NCI-H1417 (cell line): ENCODE results near the gene LRRFIP2.
"Not testable (repeated sequence)": the region's sequence is repeated elsewhere in the genome, so short reads cannot be mapped to it uniquely, and the experiment has no call there.

ENCODE experiments used
- DNase-seq, 3 experiments: peaks; one replicate each; lab custom pipeline; 2025; lab: John Stamatoyannopoulos, UW

The LRRFIP2 gene

DNA sequence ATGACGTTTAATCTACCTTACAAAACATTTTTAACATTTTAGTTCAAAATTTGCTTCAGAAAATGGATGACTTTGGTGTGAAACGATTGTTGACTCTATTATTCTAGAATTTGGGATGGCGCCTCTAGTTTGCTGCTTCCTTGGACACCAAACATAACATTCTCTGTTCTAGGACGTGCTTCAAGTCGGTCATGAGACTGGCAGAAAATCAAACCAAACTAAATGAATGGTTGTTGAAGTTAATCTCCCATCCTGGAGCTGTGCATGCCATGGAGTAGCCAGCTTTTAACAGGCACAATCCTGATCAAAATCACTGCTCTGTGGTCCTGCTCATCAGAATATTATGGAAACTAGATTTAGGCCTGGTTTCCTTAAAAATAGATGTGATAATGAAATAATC is 9.6 kb upstream of the LRRFIP2 start:
- DNase-seq: no peak

- no peak for DNase-seq
Observed at GRCh38 chr3:37183375-37183831, 9.0 kb upstream of the LRRFIP2 start.

DNA sequence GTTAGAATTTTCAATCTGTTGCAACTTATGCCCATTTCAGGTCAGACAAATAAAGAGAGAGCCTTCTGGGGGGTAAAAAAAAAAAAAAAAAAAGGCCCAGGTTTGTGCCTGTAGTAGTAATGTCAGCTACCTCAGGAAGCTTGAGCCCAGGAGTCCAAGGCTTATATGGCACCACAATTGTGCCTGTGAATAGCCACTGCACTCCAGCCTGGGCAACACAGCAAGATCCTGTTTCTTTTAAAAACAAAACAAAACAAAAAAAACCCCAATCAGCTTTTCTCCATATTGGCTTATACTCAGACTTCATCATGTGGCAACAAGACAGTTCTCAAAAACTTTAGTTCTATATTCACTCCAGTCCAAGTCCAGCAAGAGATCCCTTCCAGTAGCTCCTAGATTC is 8.4 kb upstream of the LRRFIP2 start:
- no peak for DNase-seq

- no peak for DNase-seq
Observed at GRCh38 chr3:37181756-37182155, 7.4 kb upstream of the LRRFIP2 start.

- no peak for DNase-seq
Observed at GRCh38 chr3:37179144-37179967, 5.0 kb upstream of the LRRFIP2 start.

- no peak for DNase-seq
Observed at GRCh38 chr3:37173806-37174205, 576 bp downstream of the LRRFIP2 start.

DNA sequence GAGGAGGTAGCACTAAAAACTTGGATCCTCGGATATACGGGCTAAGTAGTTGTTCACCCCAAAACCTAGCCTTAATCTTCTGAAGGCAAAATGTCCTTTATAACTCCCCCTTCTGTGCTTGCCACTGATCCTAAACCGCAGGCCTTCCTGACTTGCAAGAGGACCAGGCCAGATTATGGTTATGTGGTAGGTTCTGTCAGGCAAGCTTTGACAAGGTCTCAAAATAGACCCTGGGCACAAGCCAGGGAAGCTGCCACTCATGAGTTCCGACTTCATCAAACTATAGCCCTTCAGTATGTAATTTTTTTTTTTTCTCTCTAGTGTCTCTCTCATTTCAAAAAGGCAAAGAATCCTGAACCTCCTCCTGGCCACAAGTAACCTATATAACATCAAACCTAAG is 3.2 kb downstream of the LRRFIP2 start:
- DNase-seq: no peak

DNA sequence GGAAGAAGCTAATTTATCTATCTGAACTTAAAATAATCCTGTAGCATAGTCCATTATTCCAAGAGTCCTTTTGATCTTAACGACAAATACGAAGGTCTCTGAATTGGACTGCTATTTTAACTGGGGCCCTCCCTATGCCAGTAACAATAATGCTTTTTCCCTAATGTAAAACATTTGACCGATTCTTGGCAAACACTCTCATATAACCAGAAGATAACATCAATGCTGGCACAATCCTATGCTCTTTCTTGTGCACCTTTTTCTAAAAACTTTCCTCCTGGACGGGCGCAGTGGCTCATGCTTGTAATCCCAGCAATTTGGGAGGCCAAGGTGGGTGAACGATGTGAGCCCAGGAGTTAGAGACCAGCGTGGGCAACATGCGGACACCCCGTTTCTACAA is 3.9 kb downstream of the LRRFIP2 start:
- no peak for DNase-seq

DNA sequence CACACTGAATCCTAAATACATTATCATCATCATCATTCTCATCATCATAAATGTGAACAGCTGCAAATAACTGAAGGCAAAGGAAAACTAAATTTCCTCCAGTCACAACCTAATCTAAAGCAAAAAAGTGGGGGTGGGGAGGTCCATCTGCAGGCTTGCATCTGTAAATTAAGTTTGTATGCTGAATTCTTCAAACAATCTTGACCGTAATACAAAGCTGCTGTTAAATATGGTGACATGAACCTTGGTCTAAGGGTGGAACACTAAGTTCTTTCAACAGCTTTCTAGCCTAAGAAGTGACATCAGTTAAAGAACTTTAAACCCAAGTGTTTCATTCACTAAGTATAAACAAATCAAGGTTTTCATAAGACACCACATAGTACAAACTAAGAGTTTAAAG is 4.3 kb downstream of the LRRFIP2 start:
- no peak for DNase-seq

DNA sequence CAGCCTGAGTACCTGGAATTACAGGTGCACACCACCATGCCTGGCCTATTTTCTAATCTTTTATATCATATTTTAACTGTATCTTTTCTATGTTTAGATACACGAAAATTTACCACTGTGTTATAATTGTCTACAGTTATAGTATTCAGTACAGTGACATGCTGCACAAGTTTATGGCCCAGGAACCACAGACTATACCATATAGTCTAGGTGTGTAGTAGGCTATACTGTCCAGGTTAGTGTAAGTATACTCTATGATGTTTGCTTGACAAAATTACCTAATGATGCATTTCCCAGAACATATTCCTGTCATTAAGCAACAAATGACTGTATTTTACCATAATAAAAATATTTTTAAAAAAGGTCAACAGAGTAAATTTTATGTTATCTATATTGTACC is 5.5 kb downstream of the LRRFIP2 start:
- no peak for DNase-seq

DNA sequence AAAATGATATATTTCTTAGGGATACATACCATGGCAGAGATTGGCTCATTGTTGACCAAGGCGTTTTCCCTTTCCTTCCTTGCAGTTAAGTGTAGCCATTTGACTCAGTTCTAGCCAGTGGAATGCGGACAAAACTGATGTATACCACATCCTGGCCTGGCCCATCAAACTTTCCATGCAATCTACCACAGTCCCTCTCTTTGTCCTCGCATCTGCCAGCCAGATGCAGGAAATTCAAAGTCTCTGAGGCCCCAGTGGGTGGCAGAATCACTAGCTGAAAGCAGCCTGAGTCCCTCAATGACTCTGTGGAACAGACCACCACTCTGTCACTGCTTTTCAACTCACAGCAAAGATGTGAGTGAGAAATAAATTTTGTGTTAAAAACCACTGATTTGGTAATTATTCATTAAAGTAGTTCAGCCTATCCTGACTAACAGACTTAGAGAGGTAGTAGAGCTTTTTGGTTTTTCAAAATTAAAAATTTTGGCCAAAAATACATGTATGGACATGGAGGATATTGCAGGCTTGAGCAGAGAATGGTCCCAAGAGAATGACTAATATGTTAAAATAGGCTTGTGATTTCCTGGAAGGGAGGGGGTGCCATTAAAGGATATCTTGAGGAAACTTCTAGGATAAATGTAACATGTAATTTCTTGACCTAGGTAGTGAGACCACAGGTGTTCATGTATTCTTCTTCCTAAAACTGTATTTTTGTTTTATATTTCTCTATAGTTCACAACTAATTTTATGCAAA is 10.9 kb downstream of the LRRFIP2 start:
- no peak for DNase-seq

DNA sequence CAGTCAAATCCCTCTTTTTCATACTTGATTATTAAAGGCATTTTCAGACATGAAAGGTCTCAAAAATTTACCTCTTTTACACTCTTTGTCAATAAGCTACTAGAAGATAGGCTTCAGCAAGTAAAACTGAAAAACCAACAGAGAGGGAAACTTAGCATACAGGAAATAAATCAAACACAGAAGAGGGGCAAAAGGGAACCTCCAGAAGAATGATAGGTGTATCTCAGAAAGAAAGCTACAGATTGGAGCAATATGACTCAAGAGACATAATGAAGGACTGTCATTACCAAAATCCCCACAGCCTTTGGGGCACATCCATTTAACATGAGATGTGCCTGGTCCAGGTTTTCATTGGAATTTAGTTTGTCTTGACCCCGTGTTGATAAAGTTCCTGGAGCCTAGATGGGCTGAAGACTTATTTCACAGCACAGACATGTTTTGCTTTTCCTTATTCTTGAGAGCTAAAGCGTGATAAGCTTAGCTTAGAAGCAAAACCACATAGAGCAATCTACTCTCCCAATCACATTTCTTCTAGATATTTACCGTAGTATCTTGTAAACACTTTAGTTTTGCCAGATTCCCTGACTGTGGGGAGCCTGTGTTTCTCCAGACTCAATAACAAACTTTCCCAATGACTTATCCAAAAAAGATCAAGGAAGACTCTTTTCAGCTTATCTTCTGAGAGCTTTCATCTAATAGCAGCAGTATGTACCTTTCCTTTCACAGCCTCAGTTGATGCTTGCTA is 11.7 kb downstream of the LRRFIP2 start:
- DNase-seq: no peak

GRCh38 chr3:37161351-37161750 is 13.0 kb downstream of the LRRFIP2 start:
- no peak for DNase-seq

DNA sequence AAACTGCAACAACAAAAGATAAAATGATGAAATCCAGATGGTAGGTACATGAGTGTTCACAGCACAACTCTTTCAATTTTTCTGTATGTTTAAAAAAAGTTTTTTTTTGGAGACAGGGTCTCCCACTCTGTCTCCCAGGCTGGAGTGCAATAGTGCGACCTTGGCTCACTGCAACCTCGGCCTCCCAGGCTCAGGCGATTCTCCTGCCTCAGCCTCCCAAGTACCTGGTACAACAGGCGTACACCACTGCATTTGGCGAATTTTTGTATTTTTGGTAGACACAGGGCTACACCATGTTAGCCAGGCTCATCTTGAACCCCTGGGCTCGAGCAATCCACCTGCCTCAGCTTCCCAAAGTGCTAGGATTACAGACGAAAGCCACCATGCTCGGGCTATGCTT is 18.6 kb downstream of the LRRFIP2 start:
- DNase-seq: no peak

DNA sequence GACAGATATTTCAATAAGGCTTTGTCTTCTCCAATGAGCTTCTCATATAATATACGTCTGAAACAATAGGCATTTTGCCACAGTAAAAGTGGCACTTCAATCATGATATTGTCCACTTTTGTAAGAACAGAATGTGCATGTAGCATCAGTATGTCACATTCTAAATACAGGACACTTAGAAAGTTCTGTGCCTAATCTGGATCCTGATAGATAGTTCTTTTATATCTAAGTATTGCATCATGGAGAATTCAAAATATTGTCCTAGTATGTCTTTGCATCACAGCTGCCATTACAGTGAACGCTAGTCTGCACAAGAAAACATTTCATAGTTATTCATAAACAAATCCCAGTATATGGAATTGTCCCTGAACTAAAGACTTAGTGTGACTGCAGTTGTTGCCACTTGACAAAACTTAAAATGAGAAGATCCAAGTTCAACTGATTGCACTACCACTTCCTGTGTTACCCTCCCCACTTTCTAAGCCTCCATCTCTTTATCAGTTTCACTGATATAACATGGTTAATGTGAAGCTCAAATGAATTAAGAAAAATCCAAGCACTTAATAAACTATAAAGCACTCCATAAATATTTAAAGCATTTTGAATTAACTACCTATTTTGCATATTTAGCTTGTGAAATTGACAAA is 19.6 kb downstream of the LRRFIP2 start:
- DNase-seq: no peak

DNA sequence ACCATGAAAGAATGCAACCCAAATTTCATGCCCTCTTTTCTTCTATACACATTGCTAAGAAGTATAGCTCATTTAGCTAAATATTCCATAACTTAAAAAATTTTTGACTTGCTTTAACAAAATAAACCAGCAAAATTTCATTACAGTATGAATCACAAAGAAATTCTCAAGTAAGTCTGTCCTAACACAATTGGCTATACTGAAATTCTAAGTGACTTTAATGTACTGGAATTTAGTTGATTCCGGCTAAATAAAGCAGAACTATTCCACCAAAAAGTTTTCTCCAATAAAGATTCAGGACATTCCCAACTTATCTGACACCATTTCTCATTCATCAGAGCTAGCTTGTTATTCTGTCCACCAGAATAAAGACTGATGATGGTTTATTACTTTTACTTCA is 23.8 kb downstream of the LRRFIP2 start:
- no peak for DNase-seq

DNA sequence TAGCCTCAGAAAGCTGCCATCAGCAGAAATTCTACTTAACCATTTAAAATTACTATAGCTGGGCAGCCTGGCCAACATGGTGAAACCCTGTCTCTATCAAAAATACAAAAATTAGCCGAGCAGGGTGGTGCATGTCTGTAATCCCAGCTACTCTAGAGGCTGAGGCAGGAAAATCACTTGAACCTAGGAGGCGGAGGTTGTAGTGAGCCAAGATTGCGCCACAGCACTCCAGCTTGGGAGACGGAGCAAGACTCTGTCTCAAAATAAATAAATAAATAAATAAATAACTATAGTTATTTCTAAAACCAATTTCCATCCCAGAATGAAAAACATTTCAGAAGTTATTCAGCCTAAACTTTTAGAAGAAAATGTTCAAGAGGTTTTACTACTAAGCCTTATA is 25.1 kb downstream of the LRRFIP2 start:
- DNase-seq: no peak

GRCh38 chr3:37148208-37148607 is 26.2 kb downstream of the LRRFIP2 start:
- no peak for DNase-seq

DNA sequence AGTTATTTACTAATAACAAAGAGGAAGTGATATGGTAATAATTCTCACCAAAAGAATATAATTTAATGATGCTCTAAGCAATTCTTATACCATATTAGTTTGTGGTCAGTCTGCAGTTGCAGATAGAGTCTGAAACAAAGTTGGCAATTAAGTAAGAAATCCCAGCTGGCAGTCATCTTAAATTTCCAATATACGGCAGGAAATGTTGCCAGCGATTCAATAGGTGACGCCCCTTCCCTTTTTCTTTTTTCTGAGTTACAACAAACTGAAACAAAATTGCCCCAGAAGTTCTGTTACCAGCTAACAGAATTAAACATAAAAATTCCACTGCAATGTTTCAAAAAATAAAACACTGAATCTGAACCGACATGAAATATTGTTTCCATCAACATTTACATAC is 26.7 kb downstream of the LRRFIP2 start:
- no peak for DNase-seq

GRCh38 chr3:37146927-37147326 is 27.5 kb downstream of the LRRFIP2 start:
- not testable (repeated sequence) for DNase-seq

DNA sequence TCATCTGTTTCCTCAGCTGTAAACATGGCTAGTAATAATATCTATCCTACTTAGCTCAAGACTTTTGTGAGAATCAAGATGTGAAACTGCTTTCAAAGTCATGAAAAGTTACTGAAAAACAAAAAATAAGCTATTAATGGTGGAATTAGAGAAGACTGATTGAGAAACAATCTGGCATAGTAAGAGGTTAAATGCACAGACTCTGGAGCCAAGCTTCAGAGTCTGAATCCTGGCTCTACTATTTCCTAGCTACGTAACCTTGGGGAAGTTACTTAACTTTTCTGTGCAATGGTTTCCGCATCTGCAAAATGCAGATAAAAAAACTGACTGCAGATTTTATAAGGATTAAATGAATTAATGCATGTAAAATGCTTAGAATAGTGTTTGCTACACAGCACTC is 28.8 kb downstream of the LRRFIP2 start:
- no peak for DNase-seq

DNA sequence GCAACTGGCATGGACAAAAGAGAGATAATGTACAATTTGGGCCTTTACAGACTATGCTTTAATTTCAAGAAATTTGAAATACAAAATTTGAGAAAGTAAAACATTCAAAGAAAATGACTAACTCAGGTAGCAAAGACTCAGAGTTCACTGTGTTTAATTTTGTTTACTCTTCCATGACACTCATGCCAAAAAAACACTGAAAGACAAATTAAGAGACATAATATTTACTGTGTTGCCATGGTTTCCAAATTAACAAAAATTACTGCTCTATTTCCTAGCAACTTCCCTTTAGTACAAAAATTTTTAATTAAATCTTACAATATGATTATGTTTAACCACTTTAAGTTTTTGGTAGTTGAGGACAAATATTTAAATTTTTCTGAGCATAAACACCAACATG is 29.6 kb downstream of the LRRFIP2 start:
- DNase-seq: peak in 1 of 3 experiments; percentile 4
